Measurements from ENCODE around the gene COA3.

The COA3 gene

DNA sequence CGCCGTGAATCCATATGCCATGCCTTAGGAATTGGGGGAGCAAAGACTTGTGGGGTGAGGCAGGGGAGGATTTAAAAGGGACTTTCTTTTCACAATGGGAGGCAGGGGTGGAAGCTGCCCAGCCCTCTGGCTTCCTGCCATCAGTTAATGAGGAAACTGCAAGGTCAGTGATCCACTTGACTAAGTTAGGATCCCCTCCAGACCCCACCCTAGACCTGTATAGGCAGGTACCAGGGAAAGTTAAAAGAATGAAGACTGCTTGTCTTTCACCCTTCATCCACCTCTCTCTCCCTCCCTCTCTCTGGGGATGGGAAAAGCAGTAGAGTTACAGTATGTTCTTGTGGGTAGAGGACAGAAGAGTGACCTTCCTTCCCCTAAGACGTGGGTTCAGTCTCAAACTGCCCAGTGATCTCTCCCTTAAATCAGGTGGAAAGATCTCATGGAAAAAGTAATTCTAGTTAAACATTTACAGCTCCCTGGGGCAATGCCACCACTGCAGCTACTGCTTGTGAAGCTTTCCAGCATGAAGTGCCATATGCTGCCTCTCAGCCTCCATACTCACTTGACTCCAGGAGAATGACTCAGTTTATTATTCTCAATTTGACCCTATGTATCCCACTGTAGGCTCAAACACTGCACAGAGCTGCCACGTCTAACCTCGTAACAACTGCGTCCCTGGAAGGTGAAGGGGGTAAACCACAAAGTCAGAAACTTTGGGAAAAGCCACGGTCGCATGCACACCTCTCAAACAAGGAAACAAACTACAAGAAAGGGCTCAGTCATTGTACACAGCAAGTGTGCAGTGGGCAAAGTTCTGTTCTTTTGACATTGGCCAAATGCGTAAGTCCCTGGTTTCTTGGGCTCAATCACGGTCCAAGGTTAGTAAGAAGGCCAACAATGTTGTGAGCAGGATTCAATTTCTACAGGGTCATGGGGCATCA lies 1.2 kb downstream of the COA3 start:
- DNase-seq (ENCODE audit: extremely low read depth, insufficient read length): no peak
- Histone ChIP-seq H3K4me3 (replicated peaks; ENCODE audit: low read depth, low read length) (peak overlapping the region; percentile 75), H3K36me3 (ENCODE audit: control insufficient read depth, insufficient read depth, low read length) (no peaks in the 10 kb centered on the region; the same call in none of the 2 replicates), H3K27me3 (replicated peaks; ENCODE audit: control insufficient read depth, insufficient read depth, low read length) (no peaks in the 10 kb centered on the region)
- TF ChIP-seq, protein P1, sequence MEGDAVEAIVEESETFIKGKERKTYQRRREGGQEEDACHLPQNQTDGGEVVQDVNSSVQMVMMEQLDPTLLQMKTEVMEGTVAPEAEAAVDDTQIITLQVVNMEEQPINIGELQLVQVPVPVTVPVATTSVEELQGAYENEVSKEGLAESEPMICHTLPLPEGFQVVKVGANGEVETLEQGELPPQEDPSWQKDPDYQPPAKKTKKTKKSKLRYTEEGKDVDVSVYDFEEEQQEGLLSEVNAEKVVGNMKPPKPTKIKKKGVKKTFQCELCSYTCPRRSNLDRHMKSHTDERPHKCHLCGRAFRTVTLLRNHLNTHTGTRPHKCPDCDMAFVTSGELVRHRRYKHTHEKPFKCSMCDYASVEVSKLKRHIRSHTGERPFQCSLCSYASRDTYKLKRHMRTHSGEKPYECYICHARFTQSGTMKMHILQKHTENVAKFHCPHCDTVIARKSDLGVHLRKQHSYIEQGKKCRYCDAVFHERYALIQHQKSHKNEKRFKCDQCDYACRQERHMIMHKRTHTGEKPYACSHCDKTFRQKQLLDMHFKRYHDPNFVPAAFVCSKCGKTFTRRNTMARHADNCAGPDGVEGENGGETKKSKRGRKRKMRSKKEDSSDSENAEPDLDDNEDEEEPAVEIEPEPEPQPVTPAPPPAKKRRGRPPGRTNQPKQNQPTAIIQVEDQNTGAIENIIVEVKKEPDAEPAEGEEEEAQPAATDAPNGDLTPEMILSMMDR (IDR thresholded peaks at IDR 0.05; ENCODE audit: insufficient read depth, low read length, poor library complexity, severe bottlenecking): no peak

DNA sequence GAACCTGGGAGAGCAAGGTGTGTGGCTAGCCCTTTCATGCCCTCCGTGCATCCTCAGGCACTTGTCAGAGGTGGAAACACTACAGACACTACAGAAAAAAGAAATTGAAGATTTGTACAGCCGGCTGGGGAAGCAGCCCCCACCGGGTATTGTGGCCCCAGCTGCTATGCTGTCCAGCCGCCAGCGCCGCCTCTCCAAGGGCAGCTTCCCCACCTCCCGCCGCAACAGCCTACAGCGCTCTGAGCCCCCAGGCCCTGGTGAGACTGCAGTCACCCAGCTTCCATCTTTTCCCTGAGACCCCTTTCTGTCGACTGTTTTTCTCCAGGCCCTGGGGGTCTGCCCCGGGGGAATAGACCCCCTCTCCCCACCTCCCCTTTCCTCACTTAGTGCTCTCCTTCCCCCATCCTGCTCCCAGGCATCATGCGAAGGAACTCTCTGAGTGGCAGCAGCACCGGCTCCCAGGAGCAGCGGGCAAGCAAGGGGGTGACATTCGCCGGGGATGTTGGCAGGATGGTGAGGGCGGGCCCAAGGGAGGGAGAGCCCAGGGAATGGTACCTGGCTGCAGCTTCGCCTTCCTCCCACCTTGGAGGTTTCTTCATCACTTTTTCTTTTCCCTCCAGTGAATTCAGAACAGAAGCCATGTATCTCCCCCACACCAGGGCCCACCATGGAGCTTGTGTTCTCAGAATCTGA lies 2.3 kb downstream of the COA3 start:
- DNase-seq (ENCODE audit: extremely low read depth, insufficient read length): no peak
- Histone ChIP-seq H3K27me3 (replicated peaks; ENCODE audit: control insufficient read depth, insufficient read depth, low read length) (no peaks in the 10 kb centered on the region), H3K4me3 (replicated peaks; ENCODE audit: low read depth, low read length) (no peak overlapping the region), H3K36me3 (ENCODE audit: control insufficient read depth, insufficient read depth, low read length) (no peaks in the 10 kb centered on the region; the same call in none of the 2 replicates)
- TF ChIP-seq, protein P1 (IDR thresholded peaks at IDR 0.05; ENCODE audit: insufficient read depth, low read length, poor library complexity, severe bottlenecking): no peak

DNA sequence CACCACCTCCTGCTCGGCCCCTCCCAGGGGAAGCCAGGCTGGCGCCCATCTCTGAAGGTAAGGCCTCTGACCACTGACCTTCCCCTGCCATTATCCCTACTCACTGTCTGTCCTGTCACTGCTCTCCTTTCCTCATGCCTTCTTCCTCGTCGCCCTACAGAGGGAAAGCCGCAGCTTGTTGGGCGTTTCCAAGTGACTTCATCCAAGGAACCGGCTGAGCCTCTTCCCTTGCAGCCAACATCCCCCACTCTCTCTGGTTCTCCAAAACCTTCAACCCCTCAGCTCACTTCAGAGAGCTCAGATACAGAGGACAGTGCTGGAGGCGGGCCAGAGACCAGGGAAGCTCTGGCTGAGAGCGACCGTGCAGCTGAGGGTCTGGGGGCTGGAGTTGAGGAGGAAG lies 3.0 kb downstream of the COA3 start:
- no peaks in the 10 kb centered on the region; the same call in none of the 2 replicates for H3K36me3 ChIP-seq (ENCODE audit: control insufficient read depth, insufficient read depth, low read length)
- no peak overlapping the region for H3K4me3 ChIP-seq (replicated peaks; ENCODE audit: low read depth, low read length)
- H3K27me3 ChIP-seq (replicated peaks; ENCODE audit: control insufficient read depth, insufficient read depth, low read length): no peaks in the 10 kb centered on the region
- TF ChIP-seq, protein P1 (IDR thresholded peaks at IDR 0.05; ENCODE audit: insufficient read depth, low read length, poor library complexity, severe bottlenecking): no peak
- DNase-seq (ENCODE audit: extremely low read depth, insufficient read length): no peak

DNA sequence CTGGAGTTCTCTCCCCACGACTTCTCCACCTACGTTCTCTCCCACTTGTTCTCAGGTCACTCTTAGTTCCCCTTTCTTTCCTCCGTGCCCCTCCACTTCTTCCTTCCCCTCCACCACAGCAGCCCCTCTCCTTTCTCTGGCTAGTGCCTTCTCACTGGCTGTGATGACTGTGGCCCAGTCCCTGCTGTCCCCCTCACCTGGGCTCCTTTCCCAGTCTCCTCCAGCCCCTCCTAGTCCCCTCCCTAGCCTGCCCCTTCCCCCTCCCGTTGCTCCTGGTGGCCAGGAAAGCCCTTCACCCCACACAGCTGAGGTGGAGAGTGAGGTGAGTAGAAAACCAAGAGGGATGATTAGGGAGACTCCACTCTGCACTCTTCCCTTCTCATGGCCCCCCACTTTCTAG lies 3.4 kb downstream of the COA3 start:
- TF ChIP-seq, protein P1 (IDR thresholded peaks at IDR 0.05; ENCODE audit: insufficient read depth, low read length, poor library complexity, severe bottlenecking): no peak
- no peak for DNase-seq (ENCODE audit: extremely low read depth, insufficient read length)
- H3K36me3 ChIP-seq (ENCODE audit: control insufficient read depth, insufficient read depth, low read length): no peaks in the 10 kb centered on the region; the same call in none of the 2 replicates
- H3K27me3 ChIP-seq (replicated peaks; ENCODE audit: control insufficient read depth, insufficient read depth, low read length): no peaks in the 10 kb centered on the region
- H3K4me3 ChIP-seq (replicated peaks; ENCODE audit: low read depth, low read length): no peak overlapping the region

DNA sequence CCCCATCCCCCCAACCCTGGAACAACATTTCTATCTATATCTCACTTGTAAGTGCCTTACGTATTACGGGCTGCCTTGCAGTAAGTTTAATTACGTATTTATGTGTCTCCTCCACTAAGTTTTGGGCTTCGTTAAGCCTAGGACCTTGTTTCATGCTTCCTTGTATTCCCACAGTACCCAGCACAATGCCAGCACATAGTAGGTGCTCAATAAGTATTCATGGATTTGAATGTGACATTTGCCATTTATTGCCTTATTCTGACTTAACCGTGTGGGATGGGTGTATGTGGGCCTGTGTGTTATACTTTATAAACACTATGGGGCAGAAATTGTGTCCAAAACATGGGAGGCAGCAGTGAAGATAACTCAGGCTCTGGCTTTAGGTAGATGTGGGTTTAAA lies 6.0 kb downstream of the COA3 start:
- no peaks in the 10 kb centered on the region; the same call in 1 of the 2 replicates for H3K27me3 ChIP-seq (replicated peaks; ENCODE audit: control insufficient read depth, insufficient read depth, low read length)
- no peak for DNase-seq (ENCODE audit: extremely low read depth, insufficient read length)
- TF ChIP-seq, protein P1 (IDR thresholded peaks at IDR 0.05; ENCODE audit: insufficient read depth, low read length, poor library complexity, severe bottlenecking): no peak
- H3K4me3 ChIP-seq (replicated peaks; ENCODE audit: low read depth, low read length): no peak overlapping the region
- H3K36me3 ChIP-seq (ENCODE audit: control insufficient read depth, insufficient read depth, low read length): no peaks in the 10 kb centered on the region; the same call in none of the 2 replicates

All from GM06990 (cell line).